HepG2 (cell line): Measurements from ENCODE around the gene PIK3CB. TPM values are rescaled to one million over a fixed set of nuclear protein-coding genes. Genes with fewer than 3 reads are reported as not detected.

Experiments
- CCDC6 ChIP-seq: sonication (generic); formaldehyde crosslinking; IDR thresholded peaks from 2 replicates; pipeline ENCODE4 v1.8.1; 2022; ENCODE audit warnings: mild to moderate bottlenecking, missing genetic modification reagents, moderate library complexity
- HNF4A ChIP-seq: sonication (generic); formaldehyde crosslinking; IDR thresholded peaks from 2 replicates; pipeline ENCODE4 v1.4.0; 2020; ENCODE audit warnings: missing genetic modification reagents
- SMAD9 ChIP-seq: sonication (generic); formaldehyde crosslinking; IDR thresholded peaks from 2 replicates; pipeline ENCODE4 v1.5.1; 2020; ENCODE audit warnings: mild to moderate bottlenecking, missing genetic modification reagents
- TCF12 ChIP-seq, 2 experiments: fragments of 450-650 bp in 1 of 2; sonication (generic) in 1 of 2; formaldehyde crosslinking in 1 of 2; IDR thresholded peaks; 2 replicates each; pipeline versions ENCODE4 v1.6.1 to v1.8.0; 2017 to 2022; ENCODE audit warnings: antibody characterized with exemption in 1 of 2, mild to moderate bottlenecking in 1 of 2, missing genetic modification reagents in 1 of 2, moderate library complexity in 1 of 2
- U2AF2 ChIP-seq: fragments of 200-400 bp; formaldehyde crosslinking; IDR thresholded peaks from 2 replicates; pipeline ENCODE4 v1.6.1; 2017; ENCODE audit warnings: low read depth, mild to moderate bottlenecking, low read length
- ZNF547 ChIP-seq: sonication (generic); formaldehyde crosslinking; IDR thresholded peaks from 2 replicates; pipeline ENCODE4 v1.5.1; 2020; ENCODE audit warnings: mild to moderate bottlenecking, missing genetic modification reagents
- ZNF564 ChIP-seq: sonication (generic); formaldehyde crosslinking; IDR thresholded peaks from 2 replicates; pipeline ENCODE4 v1.8.1; 2023; ENCODE audit warnings: mild to moderate bottlenecking, missing genetic modification reagents
- ZNF569 ChIP-seq: sonication (generic); formaldehyde crosslinking; IDR thresholded peaks from 2 replicates; pipeline ENCODE4 v1.5.0; 2020; ENCODE audit warnings: mild to moderate bottlenecking, missing genetic modification reagents, moderate library complexity, borderline replicate concordance
- polyA plus RNA-seq, 8 experiments: library from polyadenylated mRNA; depleted of rRNA in 3 of 8; stranded (reverse) in 7 of 8; unstranded in 1 of 8; fragments of >200 nt; fragmentation: Illumina TruSeq in 4 of 8; extraction: Trizol in 4 of 8; gene quantifications; 2 replicates each; pipeline versions ENCODE4 v1.2.1 to v1.2.3, GENCODE V29; 2011 to 2016; ENCODE audit warnings: low read depth in 4 of 8, missing spikeins in 1 of 8, mixed read lengths in 1 of 8; ENCODE audit not compliant: insufficient read depth in 1 of 8
- total RNA-seq, 5 experiments: library from RNA; depleted of rRNA; stranded (reverse); fragments of >200 nt; fragmentation: Illumina TruSeq; extraction: Trizol; gene quantifications; 2 replicates each; pipeline ENCODE4 v1.2.3, GENCODE V29; 2016; ENCODE audit warnings: low read depth in 1 of 5
- TF ChIP-seq, protein P1 (sequence below): sonication (generic); formaldehyde crosslinking; IDR thresholded peaks from 2 replicates; pipeline ENCODE4 v1.5.1; 2020; ENCODE audit warnings: mild to moderate bottlenecking, missing genetic modification reagents, moderate library complexity
- TF ChIP-seq, protein P2 (sequence below): sonication (generic); formaldehyde crosslinking; IDR thresholded peaks from 2 replicates; pipeline ENCODE4 v1.5.0; 2020; ENCODE audit warnings: mild to moderate bottlenecking, missing genetic modification reagents, borderline replicate concordance
- TF ChIP-seq, protein P3 (sequence below): sonication (generic); formaldehyde crosslinking; IDR thresholded peaks from 2 replicates; pipeline ENCODE4 v1.4.0; 2020; ENCODE audit warnings: missing genetic modification reagents
- TF ChIP-seq, protein P4 (sequence below): sonication (generic); formaldehyde crosslinking; IDR thresholded peaks from 2 replicates; pipeline ENCODE4 v1.4.0; 2020; ENCODE audit warnings: low read depth, mild to moderate bottlenecking, missing genetic modification reagents

PIK3CB gene
- total and polyA plus RNA-seq, 2 of the 13 experiments (the other 11 are each of a cell fraction or from before 2014, with no cell fraction given): 6.6 to 18.7 TPM

DNA sequence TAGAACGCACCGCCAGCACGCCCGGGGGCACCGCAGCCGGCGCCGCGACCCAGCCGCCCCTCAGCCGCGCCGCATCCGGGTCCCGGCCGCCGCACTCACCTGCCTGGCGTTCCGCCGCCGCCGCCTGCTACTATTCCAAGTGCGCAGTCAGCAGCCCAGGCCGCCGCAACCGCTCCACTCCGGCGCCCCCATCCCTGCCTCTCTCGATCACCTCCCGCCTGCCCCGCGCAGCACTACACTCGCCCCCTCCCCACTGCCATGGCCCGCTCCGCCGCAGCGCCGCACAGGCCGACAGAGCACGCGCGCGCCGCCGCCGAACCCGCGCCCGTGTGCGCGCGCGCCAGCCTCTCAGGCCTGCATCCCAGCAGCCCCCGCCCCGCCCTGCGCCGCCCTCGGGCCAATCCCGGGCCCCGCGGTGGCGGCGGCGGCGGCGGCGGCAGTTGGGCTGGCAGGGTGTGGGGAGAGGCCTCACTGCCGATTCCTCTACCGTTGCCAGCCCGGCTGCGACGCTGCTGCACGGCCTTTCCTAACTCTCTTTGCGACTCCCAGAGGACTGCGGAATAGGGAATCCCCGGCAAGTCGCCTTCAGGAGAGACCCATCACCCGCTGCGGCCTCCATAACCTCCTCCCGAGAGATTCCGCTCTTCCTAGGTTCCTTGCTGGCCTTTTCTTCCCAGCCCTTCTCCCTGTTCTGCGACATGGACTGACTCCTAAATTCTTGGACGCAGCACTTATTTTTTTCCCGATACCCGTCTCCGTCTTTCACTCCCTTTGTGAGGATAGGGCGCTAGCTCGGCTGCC is at the start of gene PIK3CB (continued):
- TF ChIP-seq, protein P1, sequence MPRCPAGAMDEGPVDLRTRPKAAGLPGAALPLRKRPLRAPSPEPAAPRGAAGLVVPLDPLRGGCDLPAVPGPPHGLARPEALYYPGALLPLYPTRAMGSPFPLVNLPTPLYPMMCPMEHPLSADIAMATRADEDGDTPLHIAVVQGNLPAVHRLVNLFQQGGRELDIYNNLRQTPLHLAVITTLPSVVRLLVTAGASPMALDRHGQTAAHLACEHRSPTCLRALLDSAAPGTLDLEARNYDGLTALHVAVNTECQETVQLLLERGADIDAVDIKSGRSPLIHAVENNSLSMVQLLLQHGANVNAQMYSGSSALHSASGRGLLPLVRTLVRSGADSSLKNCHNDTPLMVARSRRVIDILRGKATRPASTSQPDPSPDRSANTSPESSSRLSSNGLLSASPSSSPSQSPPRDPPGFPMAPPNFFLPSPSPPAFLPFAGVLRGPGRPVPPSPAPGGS (CRISPR knock-in tag): peak; percentile 76
- TF ChIP-seq, protein P2, sequence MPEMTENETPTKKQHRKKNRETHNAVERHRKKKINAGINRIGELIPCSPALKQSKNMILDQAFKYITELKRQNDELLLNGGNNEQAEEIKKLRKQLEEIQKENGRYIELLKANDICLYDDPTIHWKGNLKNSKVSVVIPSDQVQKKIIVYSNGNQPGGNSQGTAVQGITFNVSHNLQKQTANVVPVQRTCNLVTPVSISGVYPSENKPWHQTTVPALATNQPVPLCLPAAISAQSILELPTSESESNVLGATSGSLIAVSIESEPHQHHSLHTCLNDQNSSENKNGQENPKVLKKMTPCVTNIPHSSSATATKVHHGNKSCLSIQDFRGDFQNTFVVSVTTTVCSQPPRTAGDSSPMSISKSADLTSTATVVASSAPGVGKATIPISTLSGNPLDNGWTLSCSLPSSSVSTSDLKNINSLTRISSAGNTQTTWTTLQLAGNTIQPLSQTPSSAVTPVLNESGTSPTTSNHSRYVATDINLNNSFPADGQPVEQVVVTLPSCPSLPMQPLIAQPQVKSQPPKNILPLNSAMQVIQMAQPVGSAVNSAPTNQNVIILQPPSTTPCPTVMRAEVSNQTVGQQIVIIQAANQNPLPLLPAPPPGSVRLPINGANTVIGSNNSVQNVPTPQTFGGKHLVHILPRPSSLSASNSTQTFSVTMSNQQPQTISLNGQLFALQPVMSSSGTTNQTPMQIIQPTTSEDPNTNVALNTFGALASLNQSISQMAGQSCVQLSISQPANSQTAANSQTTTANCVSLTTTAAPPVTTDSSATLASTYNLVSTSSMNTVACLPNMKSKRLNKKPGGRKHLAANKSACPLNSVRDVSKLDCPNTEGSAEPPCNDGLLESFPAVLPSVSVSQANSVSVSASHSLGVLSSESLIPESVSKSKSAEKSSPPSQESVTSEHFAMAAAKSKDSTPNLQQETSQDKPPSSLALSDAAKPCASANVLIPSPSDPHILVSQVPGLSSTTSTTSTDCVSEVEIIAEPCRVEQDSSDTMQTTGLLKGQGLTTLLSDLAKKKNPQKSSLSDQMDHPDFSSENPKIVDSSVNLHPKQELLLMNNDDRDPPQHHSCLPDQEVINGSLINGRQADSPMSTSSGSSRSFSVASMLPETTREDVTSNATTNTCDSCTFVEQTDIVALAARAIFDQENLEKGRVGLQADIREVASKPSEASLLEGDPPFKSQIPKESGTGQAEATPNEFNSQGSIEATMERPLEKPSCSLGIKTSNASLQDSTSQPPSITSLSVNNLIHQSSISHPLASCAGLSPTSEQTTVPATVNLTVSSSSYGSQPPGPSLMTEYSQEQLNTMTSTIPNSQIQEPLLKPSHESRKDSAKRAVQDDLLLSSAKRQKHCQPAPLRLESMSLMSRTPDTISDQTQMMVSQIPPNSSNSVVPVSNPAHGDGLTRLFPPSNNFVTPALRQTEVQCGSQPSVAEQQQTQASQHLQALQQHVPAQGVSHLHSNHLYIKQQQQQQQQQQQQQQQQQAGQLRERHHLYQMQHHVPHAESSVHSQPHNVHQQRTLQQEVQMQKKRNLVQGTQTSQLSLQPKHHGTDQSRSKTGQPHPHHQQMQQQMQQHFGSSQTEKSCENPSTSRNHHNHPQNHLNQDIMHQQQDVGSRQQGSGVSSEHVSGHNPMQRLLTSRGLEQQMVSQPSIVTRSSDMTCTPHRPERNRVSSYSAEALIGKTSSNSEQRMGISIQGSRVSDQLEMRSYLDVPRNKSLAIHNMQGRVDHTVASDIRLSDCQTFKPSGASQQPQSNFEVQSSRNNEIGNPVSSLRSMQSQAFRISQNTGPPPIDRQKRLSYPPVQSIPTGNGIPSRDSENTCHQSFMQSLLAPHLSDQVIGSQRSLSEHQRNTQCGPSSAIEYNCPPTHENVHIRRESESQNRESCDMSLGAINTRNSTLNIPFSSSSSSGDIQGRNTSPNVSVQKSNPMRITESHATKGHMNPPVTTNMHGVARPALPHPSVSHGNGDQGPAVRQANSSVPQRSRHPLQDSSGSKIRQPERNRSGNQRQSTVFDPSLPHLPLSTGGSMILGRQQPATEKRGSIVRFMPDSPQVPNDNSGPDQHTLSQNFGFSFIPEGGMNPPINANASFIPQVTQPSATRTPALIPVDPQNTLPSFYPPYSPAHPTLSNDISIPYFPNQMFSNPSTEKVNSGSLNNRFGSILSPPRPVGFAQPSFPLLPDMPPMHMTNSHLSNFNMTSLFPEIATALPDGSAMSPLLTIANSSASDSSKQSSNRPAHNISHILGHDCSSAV (CRISPR knock-in tag): no peak
- TF ChIP-seq, protein P3, sequence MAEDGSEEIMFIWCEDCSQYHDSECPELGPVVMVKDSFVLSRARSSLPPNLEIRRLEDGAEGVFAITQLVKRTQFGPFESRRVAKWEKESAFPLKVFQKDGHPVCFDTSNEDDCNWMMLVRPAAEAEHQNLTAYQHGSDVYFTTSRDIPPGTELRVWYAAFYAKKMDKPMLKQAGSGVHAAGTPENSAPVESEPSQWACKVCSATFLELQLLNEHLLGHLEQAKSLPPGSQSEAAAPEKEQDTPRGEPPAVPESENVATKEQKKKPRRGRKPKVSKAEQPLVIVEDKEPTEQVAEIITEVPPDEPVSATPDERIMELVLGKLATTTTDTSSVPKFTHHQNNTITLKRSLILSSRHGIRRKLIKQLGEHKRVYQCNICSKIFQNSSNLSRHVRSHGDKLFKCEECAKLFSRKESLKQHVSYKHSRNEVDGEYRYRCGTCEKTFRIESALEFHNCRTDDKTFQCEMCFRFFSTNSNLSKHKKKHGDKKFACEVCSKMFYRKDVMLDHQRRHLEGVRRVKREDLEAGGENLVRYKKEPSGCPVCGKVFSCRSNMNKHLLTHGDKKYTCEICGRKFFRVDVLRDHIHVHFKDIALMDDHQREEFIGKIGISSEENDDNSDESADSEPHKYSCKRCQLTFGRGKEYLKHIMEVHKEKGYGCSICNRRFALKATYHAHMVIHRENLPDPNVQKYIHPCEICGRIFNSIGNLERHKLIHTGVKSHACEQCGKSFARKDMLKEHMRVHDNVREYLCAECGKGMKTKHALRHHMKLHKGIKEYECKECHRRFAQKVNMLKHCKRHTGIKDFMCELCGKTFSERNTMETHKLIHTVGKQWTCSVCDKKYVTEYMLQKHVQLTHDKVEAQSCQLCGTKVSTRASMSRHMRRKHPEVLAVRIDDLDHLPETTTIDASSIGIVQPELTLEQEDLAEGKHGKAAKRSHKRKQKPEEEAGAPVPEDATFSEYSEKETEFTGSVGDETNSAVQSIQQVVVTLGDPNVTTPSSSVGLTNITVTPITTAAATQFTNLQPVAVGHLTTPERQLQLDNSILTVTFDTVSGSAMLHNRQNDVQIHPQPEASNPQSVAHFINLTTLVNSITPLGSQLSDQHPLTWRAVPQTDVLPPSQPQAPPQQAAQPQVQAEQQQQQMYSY: no peak
- TF ChIP-seq TCF12 (IDR thresholded peaks at IDR 0.05): no peak
- no peak for TF ChIP-seq TCF12 (CRISPR knock-in tag; IDR thresholded peaks at IDR 0.05)
- TF ChIP-seq U2AF2: no peak
- TF ChIP-seq ZNF564 (CRISPR knock-in tag): peak; percentile 7; the same call in 1 of the 2 replicates
- no peak for TF ChIP-seq ZNF569 (CRISPR knock-in tag)
- TF ChIP-seq ZNF547 (CRISPR knock-in tag): peak; percentile 70
- no peak for TF ChIP-seq HNF4A
- TF ChIP-seq CCDC6 (CRISPR knock-in tag): peak; percentile 43; the same call in 1 of the 2 replicates
- TF ChIP-seq, protein P4, sequence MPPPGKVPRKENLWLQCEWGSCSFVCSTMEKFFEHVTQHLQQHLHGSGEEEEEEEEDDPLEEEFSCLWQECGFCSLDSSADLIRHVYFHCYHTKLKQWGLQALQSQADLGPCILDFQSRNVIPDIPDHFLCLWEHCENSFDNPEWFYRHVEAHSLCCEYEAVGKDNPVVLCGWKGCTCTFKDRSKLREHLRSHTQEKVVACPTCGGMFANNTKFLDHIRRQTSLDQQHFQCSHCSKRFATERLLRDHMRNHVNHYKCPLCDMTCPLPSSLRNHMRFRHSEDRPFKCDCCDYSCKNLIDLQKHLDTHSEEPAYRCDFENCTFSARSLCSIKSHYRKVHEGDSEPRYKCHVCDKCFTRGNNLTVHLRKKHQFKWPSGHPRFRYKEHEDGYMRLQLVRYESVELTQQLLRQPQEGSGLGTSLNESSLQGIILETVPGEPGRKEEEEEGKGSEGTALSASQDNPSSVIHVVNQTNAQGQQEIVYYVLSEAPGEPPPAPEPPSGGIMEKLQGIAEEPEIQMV (CRISPR knock-in tag): 0 out of 2 replicates have a peak, but pooled peaks have one; percentile 47
- no peak for TF ChIP-seq SMAD9 (CRISPR knock-in tag)
